ENCODE measurements around the gene HEPACAM. TPM values are rescaled to one million over a fixed set of nuclear protein-coding genes. Genes with fewer than 3 reads are reported as not detected.

The HEPACAM gene
- total RNA-seq, 1 donor = under 0.01 TPM

DNA sequence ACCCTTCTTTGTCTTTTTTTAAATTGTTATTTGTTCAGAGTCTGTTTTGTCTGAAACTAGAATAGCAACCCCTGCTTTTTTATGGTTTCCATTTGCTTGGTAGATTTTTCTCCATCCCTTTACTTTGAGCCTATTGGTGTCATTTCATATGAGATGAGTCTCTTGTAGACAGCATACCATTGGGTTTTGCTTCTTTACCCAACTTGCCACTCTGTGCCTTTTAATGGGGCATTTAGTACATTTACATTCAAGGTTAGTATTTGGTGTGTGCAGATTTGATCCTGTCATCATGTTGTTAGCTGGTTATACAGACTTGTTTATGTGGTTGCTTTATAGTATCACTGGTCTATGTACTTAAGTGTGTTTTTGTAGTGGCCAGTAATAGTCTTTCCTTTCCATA, 46.2 kb upstream of the HEPACAM start:
- no peak for DNase-seq (ENCODE audit: insufficient read length, low spot score, missing footprints)
- Histone ChIP-seq H2AFZ (ENCODE audit: low read length) (no peak overlapping the region), H3K27ac (ENCODE audit: low read depth, low read length) (no peak overlapping the region), H3K4me1 (ENCODE audit: insufficient read depth, low read length) (no peaks in the 10 kb centered on the region), H3K36me3 (ENCODE audit: insufficient read depth, low read length) (peaks cover under 1% of the 10 kb centered on the region), H3K4me3 (ENCODE audit: insufficient read depth, low read length) (no peak overlapping the region), H4K20me1 (ENCODE audit: insufficient read depth, low read length) (no peaks in the 10 kb centered on the region), H3K9me3 (ENCODE audit: low read depth, low read length) (peaks cover 3% of the 10 kb centered on the region), H3K79me2 (ENCODE audit: insufficient read depth, low read length) (no peaks in the 10 kb centered on the region), H3K27me3 (ENCODE audit: insufficient read depth, low read length) (no peaks in the 10 kb centered on the region), H3K4me2 (ENCODE audit: insufficient read depth, low read length) (no peak overlapping the region)
- TF ChIP-seq, protein P1, sequence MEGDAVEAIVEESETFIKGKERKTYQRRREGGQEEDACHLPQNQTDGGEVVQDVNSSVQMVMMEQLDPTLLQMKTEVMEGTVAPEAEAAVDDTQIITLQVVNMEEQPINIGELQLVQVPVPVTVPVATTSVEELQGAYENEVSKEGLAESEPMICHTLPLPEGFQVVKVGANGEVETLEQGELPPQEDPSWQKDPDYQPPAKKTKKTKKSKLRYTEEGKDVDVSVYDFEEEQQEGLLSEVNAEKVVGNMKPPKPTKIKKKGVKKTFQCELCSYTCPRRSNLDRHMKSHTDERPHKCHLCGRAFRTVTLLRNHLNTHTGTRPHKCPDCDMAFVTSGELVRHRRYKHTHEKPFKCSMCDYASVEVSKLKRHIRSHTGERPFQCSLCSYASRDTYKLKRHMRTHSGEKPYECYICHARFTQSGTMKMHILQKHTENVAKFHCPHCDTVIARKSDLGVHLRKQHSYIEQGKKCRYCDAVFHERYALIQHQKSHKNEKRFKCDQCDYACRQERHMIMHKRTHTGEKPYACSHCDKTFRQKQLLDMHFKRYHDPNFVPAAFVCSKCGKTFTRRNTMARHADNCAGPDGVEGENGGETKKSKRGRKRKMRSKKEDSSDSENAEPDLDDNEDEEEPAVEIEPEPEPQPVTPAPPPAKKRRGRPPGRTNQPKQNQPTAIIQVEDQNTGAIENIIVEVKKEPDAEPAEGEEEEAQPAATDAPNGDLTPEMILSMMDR (IDR thresholded peaks at IDR 0.05; ENCODE audit: extremely low read depth, low read depth, low read length) = no peak

DNA sequence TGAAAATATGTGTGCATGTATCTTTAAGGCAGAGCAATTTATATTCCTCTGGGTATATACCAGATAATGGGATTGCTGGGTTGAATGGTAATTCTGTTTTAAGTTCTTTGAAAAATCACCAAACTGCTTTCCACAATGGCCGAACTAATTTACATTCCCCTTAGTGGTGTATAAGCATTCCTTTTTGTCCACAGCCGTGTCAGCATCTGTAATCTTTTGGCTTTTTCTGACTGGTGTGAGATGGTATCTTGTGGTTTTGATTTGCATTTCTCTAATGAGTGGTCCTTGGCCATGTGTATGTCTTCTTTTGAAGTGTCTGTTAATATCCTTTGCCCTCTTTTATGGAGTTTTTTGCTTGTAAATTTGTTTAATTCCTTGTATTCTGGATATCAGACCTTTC, 42.5 kb upstream of the HEPACAM start:
- Histone ChIP-seq H3K27ac (ENCODE audit: low read depth, low read length) (no peak overlapping the region), H3K4me1 (ENCODE audit: insufficient read depth, low read length) (no peaks in the 10 kb centered on the region), H3K27me3 (ENCODE audit: insufficient read depth, low read length) (no peaks in the 10 kb centered on the region), H3K4me2 (ENCODE audit: insufficient read depth, low read length) (no peak overlapping the region), H4K20me1 (ENCODE audit: insufficient read depth, low read length) (no peaks in the 10 kb centered on the region), H3K36me3 (ENCODE audit: insufficient read depth, low read length) (no peaks in the 10 kb centered on the region), H3K4me3 (ENCODE audit: insufficient read depth, low read length) (no peak overlapping the region), H3K9me3 (ENCODE audit: low read depth, low read length) (peaks cover 3% of the 10 kb centered on the region), H2AFZ (ENCODE audit: low read length) (no peak overlapping the region), H3K79me2 (ENCODE audit: insufficient read depth, low read length) (no peaks in the 10 kb centered on the region)
- no peak for DNase-seq (ENCODE audit: insufficient read length, low spot score, missing footprints)
- TF ChIP-seq, protein P1 (IDR thresholded peaks at IDR 0.05; ENCODE audit: extremely low read depth, low read depth, low read length) = no peak

DNA sequence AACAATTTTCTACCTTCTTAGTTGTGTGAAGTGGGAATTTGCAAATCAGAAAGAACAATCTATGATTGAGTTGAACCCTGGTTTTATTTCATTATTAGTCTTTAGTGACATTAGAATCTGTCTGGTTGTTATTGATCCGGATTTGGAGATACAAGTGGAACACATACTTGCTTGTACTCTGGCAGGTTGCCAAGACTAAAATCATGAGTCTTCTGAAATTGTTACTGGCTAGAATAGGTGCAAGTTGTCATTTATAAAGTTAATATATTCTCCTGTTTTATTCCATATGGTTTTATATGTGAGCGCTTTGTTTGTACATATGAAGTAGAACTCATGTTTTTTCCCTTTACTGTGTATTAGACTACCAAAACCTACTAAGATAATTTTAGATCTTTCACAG, 41.2 kb upstream of the HEPACAM start:
- Histone ChIP-seq H3K27me3 (ENCODE audit: insufficient read depth, low read length) (no peaks in the 10 kb centered on the region), H3K4me2 (ENCODE audit: insufficient read depth, low read length) (no peak overlapping the region), H3K4me1 (ENCODE audit: insufficient read depth, low read length) (no peaks in the 10 kb centered on the region), H3K36me3 (ENCODE audit: insufficient read depth, low read length) (no peaks in the 10 kb centered on the region), H2AFZ (ENCODE audit: low read length) (no peak overlapping the region), H3K79me2 (ENCODE audit: insufficient read depth, low read length) (no peaks in the 10 kb centered on the region), H4K20me1 (ENCODE audit: insufficient read depth, low read length) (no peaks in the 10 kb centered on the region), H3K9me3 (ENCODE audit: low read depth, low read length) (peaks cover 3% of the 10 kb centered on the region), H3K4me3 (ENCODE audit: insufficient read depth, low read length) (no peak overlapping the region), H3K27ac (ENCODE audit: low read depth, low read length) (no peak overlapping the region)
- DNase-seq (ENCODE audit: insufficient read length, low spot score, missing footprints) = no peak
- TF ChIP-seq, protein P1 (IDR thresholded peaks at IDR 0.05; ENCODE audit: extremely low read depth, low read depth, low read length) = no peak

DNA sequence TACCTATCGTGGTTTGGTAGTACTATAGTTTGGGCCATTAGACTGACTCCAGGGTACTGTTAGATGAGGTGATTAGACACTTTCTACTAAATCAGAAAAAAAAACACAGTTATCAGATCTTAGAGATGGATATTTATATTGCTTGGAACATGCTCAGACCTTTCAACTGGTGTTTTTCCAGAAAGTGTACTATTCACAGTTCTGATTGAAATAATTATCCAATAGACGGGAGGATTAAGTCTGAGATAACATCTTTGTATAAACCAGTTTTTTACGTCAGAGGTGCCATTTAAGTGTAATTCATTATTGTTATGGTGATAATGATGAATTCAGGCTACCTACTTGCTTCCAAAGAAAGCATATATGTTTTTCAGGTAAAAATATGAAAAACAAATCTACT, 40.7 kb upstream of the HEPACAM start:
- Histone ChIP-seq H3K4me2 (ENCODE audit: insufficient read depth, low read length) (no peak overlapping the region), H3K36me3 (ENCODE audit: insufficient read depth, low read length) (no peaks in the 10 kb centered on the region), H2AFZ (ENCODE audit: low read length) (no peak overlapping the region), H4K20me1 (ENCODE audit: insufficient read depth, low read length) (no peaks in the 10 kb centered on the region), H3K4me1 (ENCODE audit: insufficient read depth, low read length) (no peaks in the 10 kb centered on the region), H3K27me3 (ENCODE audit: insufficient read depth, low read length) (no peaks in the 10 kb centered on the region), H3K79me2 (ENCODE audit: insufficient read depth, low read length) (no peaks in the 10 kb centered on the region), H3K27ac (ENCODE audit: low read depth, low read length) (no peak overlapping the region), H3K4me3 (ENCODE audit: insufficient read depth, low read length) (no peak overlapping the region), H3K9me3 (ENCODE audit: low read depth, low read length) (peaks cover under 1% of the 10 kb centered on the region)
- TF ChIP-seq, protein P1 (IDR thresholded peaks at IDR 0.05; ENCODE audit: extremely low read depth, low read depth, low read length) = no peak
- no peak for DNase-seq (ENCODE audit: insufficient read length, low spot score, missing footprints)

Data from osteoblast (primary cell).